ENCODE data around the gene MUC13. TPM values are rescaled to one million over a fixed set of nuclear protein-coding genes. Genes with fewer than 3 reads are reported as not detected.
A peak's percentile ranks its signal among the peaks of the same experiment; 100 is the strongest.

Gene MUC13
- polyA plus RNA-seq, 1 donor, result not detected

DNA sequence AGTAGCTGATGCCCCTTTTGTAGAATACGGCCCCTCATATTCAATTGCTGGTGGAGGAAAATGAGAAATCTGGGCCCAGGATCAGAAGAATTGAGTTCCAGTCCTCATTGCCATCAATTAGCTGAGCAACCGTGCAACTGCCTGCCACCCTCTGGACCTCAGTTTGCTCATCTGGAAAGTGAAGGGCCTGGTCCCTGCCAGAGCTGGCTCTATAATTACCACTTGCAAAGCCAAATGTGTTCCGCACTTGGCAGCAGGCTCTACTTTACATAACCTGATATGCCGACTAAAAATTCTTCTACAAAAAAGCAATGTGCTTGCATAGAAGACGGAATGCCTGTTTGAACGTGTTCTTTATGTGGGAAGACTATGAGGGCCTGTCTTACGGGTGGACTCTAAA, 38.8 kb downstream of the MUC13 start:
- DNase-seq, result no peak

DNA sequence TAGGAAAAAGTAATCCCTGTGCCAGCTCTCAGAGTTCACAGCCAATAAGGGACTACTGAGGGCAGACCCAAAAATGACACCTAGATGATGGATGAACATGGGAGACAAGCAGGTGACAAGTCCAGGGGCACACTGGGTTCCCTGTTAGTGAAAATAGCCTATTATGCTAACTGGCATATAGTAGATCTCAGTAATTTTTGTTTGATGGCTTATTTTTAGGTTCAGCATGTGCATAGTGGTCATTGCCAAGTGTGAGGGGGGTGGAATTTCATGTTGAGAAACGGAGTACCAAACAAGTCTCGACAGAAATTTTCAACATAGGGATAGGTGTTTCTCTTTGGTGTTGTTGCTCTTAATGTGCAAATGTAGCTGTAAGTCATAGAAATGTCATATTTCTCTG, 41.0 kb downstream of the MUC13 start:
- no peak for DNase-seq

DNA sequence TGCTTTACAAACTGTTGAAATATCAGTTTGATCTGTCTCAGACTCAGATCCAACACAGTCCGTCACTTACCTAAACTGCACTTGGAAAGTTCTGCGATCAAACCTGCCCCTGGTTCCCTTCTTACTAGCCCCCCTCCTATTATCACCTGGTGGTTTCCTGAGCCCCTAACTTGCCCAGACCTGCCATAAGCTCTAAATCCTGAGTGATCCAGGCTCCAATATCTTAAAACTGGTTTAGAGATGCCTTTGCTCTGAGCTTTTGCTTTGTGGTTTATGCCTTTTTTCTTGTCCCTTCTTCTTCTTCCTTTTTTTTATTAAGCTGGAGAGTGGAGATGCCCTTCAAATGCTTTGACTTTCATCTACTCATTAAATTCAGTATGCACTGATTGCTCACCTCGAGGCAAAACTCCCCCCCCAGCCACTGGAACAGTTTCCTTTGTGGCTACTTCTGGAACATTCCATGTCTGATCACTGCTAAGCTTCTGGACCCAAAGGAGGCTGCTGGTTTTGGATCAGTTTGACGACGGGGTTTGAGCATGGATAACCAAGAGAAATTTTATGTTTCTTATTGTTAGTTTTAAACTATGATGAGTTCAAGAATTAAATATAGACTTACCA, 43.9 kb downstream of the MUC13 start:
- no peak for DNase-seq

DNA sequence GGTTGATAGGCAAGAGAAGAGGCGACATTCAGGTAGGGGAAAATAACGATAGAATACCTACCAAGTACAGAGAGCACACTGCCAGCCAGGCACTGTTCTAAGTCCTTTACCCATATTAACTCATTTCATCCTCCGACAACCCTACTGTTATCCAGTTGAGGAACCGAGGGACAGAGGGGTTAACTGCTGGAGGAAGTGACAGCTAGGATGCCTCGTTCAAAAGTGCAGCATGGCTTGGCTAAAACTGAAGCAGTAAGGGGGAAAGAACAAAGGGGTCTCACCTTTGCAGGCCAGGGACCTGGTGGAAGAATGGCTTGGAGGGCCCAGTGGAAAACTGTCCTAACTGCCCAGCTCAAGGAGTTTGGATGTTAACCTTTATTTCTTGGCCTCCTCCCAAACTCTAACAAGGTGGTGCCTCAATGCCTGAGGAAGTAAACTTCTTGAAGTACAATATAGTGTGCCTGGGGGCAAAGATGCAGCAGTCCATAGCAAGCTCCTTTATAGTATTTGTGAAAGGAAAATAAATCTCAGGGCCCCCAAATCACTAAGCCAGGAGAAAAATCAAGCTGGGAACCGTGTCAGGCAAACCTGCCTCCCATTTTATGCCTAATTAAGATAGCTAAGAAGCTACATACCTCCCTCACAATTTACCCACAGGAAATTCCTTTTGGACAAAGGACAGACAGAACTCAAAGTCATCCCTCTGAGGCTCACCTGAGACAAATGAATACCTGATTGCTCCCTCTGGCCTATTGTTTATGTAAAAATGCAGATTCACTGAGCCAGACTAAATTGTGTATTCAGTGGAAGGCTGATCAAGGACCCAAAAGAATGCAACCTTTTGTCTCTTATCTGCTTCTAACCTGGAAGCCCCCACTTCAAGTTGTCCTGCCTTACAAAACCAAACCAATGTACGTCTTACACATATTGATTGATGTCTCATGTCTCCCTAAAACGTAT, 45.8 kb downstream of the MUC13 start:
- DNase-seq, result no peak

DNA sequence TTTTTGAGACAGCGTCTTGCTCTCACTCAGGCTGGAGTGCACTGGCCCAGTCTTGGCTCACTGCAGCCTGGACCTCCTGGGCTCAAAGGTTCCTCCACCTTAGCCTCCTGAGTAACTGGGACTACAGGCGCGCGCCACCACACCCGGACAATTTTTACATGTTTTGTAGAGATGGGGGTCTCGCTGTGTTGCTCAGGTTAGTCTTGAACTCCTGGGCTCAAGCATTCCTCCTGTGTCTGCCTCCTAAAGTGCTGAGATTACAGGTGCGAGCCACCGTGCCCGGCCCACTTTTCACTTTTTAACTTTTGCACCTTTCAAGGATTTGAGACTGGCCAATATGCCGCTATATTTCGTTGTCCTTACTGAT, 46.6 kb downstream of the MUC13 start:
- DNase-seq, result no peak

DNA sequence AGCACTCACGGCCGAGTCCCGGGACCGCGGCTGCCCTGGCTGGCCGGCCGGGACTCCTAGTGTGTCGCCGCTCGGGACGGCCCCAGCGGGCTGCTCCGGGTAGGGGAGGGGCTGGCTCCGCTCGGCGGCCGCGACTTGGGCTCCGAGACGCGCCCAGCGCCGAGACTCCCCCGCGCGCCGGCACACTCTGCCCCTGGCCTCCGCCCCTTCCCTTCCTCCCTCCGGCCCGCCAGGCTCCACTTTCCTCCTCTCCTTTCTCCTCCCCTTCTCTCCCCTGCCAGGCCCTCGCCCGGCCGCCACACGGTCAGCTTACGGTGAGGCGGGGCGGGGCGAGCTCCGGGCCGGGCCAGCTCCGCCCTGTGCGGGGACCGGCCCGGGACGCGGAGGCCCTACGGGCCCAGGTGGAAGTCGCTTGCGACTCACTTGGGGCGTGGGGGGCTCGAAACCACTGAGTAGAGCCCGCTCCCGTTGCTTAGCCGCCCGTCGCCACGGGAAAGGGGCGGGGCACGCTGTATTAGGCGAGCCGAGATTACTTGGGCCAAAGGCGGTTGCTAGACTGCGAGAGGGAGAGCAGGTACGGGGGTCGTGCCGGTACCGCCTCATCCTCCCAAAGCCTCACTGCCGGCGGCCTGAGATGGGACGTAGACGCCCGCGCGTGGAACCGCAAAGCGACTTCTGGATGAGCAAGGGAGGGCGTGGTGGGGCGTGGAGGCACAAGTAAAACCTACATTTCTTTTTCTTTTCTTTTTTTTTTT, 47.2 kb downstream of the MUC13 start, which contains the start of gene ITGB5:
ITGB5 (minus strand) TSS at position 189 of the 755 bp plus-strand sequence. CDS start 365 bp downstream, outside the sequence.
- DNase-seq, result peak; percentile 61

DNA sequence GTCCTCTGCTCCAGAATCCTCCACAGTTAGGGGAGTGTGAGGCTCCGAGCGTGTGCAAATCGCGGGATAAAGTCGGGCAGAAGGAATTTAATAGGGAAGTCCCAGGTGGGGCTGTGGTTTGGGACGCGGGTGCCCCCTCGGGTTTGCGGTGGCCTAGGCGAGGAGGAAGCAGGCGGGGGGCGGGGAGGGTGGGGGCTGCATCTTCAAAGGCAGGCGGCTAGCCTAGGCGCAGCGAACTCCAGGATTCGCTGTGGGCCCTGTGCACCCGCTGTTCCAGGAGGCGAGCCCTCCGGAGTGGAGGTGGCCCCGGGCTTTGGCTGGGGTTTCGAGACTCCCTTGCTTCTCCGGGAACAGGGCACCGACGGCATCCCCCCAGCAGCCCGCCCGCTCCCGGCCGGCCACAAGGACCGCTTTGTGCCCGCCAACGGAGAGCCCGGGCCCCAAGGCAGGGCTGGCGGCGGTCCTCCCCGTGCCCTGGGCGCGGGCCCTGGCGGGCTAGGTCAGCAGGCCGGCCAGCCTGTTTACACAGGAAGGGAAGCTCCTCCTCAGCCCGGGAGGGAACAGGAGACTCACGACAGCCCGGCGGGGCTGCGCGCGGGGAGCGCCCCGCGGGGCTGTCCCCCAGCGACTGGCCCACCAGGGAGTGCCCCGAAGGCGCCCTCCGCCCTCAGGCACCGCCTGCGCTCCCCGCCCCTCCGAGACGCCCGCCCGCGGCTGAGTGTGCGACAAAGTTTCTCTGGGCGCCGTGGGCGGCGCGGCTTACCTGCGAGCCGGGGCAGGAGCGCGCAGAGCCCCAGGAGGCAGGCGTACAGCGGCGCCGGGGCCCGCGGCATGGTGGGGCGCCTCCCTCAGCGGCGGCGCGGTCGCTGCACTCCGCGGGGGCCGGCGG, 48.1 kb downstream of the MUC13 start:
- DNase-seq, result no peak

DNA sequence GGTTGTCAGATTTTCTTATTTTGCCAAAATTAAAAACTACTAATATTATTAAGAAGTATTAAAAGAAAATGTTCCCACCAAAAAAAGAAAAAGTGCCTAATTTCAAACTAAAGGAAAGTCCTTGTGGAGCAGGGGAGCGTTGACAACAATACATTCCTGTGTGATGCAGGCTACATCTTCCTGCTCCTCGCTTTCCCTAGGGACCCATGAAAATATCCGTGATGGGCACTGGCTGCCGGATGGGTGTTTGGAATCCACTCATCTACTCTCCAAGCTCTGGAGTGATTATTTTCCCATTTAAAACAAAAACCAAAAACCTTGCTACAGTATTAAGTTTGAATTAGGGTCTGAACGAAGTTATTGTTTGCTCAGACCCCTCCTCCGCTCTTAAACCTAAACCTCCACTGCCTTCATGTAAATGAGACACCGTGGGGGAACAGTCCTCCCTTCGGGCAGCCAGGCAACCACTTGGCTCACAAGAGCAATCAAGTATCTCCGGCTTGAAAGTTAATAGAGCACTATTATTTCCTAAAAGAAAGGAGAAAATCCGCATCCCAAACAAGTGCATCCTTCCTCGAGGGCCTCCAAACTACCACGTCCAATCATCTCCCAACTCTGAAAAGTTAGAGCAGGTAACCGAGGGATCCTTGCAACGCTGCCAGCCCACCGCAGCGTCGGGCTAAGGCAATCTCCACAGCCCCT, 48.9 kb downstream of the MUC13 start:
- DNase-seq, result no peak

DNA sequence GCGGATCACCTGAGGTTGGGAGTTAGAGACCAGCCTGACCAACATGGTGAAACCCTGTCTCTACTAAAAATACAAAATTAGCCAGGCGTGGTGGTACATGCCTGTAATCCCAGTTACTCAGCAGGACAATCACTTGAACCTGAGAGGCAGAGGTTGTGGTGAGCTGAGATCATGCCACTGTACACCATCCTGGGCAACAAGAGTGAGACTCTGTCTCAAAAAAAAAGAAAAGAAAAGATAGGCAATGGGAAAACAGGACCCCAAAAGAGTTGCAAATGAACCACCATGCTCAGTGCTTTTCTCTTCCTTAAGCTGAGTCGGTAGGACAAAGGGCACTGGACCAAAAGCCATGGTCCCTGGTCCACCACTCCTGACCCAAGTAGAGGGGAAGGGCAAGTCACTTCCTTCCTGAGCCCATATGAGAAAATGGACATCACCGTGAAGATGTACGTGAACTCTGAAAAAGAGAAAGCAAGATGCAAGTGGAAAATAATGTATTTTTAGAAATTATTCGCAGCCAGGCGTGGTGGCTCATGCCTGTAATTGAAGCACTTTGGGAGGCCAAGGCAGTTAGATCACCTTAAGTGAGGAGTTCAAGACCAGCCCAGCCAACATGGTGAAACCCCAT, 50.0 kb downstream of the MUC13 start:
- DNase-seq, result no peak

DNA sequence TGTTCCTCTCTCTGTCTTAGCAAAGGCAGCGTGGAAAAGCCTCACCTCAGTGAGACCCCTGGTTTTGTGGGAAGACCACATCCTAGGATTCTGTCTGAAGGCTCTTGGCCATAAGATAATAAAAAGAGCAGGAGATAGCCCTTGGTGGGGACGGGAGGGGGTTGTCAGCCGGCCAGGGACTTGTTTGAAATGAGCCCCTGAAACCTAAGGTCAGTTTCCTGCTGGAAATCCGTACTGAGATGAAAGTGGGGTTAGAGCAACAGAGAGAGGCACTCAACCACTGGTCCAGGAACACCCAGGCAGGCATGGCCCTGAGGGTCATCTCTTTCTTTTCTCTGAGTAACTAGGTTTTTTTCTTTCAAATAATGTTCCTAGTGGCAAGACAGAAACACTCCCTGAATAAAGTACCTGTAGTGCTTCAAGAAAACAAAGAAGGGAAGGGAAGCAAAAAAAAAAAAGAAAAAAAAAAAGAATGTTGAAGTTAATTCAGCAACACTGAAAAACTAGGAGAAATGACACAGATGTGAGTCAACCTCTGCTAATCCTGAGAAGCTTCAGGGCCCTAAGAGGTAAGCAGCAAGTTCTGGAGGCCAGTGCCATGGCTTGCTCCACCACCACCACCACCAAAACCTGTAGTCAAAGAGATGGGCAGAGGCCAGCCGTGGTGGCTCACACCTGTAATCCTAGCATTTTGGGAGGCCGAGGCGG, 50.6 kb downstream of the MUC13 start:
- no peak for DNase-seq

DNA sequence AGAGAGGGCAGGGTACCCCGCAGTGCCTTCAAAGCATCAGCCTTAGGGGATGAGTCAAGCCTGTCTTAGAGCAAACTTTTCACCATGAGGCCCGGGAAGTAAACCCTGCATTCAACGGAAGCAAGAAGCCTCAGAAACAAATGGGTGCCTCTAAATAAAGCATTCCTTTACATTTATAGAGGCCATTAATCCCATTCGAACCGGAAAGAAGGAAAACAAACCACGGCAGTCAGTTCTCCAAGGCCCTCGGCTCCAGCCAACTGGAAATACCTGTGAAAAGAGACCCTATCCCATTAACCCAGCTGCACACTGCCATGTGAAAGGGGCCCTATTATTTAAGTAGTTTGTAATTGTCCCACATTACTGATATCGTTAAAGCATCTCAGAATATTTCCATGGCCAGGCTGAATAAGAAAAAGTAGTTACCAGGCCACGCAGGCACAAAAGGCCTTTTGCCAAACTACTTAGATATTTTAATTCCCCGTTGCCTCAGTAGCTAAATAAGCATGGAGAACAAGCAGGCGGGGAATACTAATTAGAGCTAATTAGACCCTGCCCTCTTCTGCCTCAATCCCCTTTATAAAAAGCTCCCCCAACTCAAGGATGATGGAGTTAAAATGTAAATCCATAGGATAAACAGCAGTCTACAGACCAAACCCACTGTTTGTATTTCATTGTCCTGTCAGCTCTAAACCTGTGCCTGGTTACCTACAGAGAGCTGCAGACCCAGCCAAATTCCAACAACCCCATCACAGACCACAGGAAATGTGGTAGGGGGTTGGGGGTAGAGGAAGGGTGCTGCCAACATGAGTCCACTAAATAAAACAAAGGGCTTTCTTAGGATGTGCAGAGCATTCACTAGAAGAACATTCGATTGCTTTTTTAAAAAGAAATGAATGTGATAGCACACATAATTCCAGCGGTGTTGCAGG, 51.5 kb downstream of the MUC13 start:
- DNase-seq, result no peak

DNA sequence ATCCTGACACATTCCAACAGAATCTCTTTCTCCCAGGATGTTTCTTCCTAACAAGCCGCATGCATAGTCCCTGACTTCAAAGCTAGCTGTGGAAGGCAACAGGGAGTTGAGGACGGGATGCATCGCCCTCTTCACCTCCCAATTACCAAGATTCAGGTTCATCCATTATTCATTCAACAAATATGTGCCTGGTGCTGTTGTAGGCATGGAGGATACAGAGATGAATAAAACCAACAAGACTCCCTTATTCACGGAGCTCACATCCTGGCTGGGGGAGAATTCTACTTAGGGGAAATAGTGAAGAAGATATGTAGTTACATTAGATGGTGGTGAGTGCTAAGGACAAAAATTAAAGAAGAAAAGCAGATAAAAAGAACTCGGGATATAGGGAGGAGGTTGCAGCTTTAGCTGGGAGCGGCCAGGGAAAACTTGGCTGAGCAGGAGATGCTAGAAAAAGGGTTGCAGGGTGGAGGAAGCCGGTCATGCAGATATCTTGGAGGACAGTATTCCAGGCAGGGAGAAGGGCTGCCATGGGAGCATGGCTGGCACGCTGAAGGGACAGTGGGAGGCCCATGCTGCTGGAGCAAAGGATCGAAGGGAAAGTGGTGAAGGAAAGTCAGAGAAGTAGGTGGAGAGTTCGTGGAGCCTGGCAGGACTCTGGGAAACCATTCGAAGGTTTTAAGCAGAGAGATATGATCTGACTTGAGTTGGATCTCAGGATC, 52.4 kb downstream of the MUC13 start:
- no peak for DNase-seq

DNA sequence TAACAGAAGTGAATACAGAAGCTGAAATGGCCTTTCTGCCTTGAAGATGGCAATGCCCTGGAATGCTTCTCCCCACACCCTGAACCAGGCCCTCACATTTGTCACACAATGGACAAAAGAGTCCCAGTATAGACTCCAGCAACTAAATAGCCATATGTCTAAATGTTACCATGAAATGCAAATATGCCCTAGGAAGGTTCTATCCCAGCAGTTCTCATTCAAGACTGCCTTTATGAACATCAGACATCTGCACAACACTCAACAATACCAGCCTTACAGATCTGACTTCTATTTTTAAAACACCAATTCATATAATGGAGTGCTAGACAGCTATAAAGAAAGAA, 55.2 kb downstream of the MUC13 start:
- no peak for DNase-seq

DNA sequence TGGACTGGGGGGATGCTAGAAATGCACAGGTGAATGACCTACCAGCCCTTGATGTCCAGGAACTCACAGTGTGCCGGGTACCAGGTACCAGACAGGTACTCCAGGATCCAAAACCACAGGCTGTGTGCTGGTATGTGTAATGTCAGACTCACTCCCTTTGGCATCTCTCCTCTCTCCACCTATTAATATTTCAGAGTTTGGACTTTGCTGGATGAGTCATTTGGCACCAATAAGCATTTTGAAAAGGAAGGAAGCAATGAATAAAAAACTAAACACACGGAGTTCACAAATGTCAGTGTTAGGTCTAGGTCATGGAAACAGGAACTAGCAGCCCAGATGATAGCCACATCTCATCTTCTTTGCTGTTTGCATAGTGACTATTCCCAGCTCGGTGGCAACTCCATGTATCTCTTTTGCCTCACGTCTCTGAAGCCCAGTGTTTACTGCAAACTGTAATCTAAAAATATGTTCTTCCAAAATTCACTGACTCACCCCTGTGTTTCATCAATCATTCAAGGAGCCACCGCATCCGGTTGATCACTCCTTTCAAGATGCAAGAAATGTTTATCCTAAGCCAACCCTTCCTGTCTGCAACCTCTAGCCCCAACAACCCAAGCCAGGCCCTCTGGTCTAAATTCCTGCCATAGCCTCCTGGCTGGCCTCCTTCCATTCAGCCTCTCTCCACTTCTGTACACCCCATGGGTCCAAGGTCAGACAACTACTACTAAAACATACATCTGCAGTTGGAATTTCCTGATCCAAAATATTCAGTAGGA, 55.8 kb downstream of the MUC13 start:
- DNase-seq, result no peak

DNA sequence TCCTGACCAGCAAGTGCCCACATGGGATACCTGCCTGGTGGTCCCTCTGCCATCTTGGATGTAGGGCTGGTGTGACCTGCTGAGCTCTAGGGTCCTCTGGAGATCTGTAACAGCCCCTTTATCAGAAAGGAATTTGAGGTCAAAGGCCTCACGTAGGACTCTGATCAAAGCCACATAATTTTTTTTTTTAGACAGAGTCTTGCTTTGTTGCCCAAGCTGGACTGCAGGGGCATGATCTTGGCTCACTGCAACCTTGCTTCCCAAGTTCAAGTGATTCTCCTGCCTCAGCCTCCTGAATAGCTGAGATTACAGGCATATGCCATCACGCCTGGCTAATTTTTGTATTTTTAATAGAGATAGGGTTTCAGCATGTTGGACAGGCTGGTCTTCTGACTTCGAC, 56.9 kb downstream of the MUC13 start:
- no peak for DNase-seq

DNA sequence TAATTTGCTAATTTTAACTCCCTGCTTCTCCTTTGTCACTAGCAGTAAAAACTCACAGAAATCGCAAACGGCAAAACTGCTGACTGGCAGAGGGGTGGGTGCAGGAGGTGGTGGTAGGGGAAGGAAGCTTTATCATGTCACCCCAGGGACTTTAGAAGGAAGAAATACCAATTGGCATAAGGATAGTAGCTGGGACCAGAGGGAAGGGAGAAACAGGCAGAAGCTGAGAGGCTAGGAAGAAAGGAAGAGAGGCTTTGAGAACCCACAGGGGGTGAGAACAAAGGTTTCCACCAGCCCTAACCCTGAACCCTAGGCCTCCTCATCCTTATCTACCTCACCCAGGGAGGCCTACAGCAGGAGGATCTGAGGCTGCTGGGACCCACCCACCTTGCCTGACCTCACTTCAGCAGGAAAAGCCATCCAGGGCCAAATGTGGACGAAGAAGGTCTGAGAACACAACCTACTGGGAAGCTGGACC, 58.1 kb downstream of the MUC13 start:
- DNase-seq, result no peak

DNA sequence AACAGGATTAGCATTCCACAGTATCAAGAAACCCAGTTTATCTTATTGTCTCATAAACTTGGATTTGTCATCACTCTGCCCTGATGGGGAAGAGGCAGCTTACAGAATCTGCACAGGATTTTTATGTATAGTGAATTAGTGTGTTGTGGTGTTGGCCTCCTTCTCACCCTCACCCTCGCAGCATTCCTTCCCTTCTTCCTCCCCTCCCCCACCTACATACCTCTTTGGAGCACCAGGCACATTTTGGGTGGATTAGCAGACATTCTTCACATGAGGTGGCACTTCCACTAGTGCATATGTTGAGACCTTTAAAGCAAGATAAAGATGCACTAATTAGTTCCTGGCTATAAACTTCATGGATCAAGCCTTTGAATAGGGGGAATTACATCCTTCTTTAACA, 61.3 kb downstream of the MUC13 start:
- no peak for DNase-seq

DNA sequence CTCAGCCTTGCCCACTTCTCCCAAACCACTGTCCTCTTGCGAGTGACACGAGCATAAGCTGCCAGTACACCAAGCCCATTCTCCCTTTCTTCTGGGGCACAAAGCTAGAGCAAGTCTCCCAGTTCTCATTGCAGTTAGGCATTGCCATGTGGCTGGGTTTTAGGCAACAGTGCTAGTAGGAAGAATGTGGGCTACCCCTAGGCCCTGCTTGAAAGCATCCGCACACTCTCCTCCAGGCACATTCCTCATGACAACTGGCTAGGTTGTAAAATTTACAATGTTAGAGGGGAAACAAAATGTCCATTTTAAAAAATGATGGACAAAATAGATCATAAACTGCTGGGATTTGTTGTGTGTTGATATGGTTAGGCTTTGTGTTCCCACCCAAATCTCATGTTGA, 67.0 kb downstream of the MUC13 start:
- no peak for DNase-seq
